GM23338 (cell line): ENCODE results near the gene CAPN9. TPM values are rescaled to one million over a fixed set of nuclear protein-coding genes. Genes with fewer than 3 reads are reported as not detected.

ENCODE experiments used
- ATAC-seq: fragments of 200-7000 bp; cut with Tn5 transposase; 3 replicates; pipeline ENCODE4 v1.9.1; 2020
- DNase-seq: peaks from one replicate; pipeline ENCODE4 v3.0.0-alpha.2; 2015; ENCODE audit warnings: low spot score
- H2AFZ ChIP-seq: fragments of 200-600 bp; sonication (generic); 2 replicates; pipeline ENCODE4 v1.8.0; 2016; ENCODE audit warnings: antibody characterized with exemption, mild to moderate bottlenecking, moderate library complexity
- H3F3A ChIP-seq: fragments of 200-600 bp; sonication (generic); replicated peaks from 2 replicates; pipeline ENCODE4 v1.8.0; 2017; ENCODE audit warnings: antibody characterized with exemption, mixed run types, low read depth
- H3K27ac ChIP-seq: fragments of 200-600 bp; sonication (generic); 2 replicates; pipeline ENCODE4 v1.6.1; 2016; ENCODE audit warnings: low read depth
- H3K27me3 ChIP-seq: fragments of 200-600 bp; sonication (generic); 2 replicates; pipeline ENCODE4 v1.8.0; 2016; ENCODE audit warnings: mild to moderate bottlenecking, mixed run types, moderate library complexity; ENCODE audit not compliant: insufficient read depth
- H3K36me3 ChIP-seq: fragments of 200-600 bp; sonication (generic); 2 replicates; pipeline ENCODE4 v1.8.0; 2016; ENCODE audit warnings: mild to moderate bottlenecking; ENCODE audit not compliant: insufficient read depth
- H3K4me1 ChIP-seq: fragments of 200-600 bp; sonication (generic); 2 replicates; pipeline ENCODE4 v1.8.0; 2016; ENCODE audit warnings: mild to moderate bottlenecking, moderate library complexity; ENCODE audit not compliant: insufficient read depth
- H3K4me2 ChIP-seq: fragments of 200-600 bp; sonication (generic); 2 replicates; pipeline ENCODE4 v1.7.1; 2017; ENCODE audit warnings: mixed run types
- H3K4me3 ChIP-seq: fragments of 200-600 bp; sonication (generic); 2 replicates; pipeline ENCODE4 v1.6.1; 2016; ENCODE audit warnings: mixed run types
- H3K79me2 ChIP-seq: fragments of 200-600 bp; sonication (generic); replicated peaks from 2 replicates; pipeline ENCODE4 v1.8.0; 2017; ENCODE audit warnings: mild to moderate bottlenecking; ENCODE audit not compliant: insufficient read depth
- H3K9me2 ChIP-seq: fragments of 200-600 bp; sonication (generic); 2 replicates; pipeline ENCODE4 v1.8.0; 2017; ENCODE audit not compliant: insufficient read depth
- H4K20me1 ChIP-seq: fragments of 200-600 bp; sonication (generic); replicated peaks from 2 replicates; pipeline ENCODE4 v1.8.0; 2017; ENCODE audit warnings: mild to moderate bottlenecking; ENCODE audit not compliant: insufficient read depth
- H3K27ac Mint-ChIP-seq: 2 replicates; pipeline ENCODE4 v1.8.0; 2020; ENCODE audit warnings: inconsistent platforms, mild to moderate bottlenecking, moderate library complexity, mixed read lengths
- H3K27me3 Mint-ChIP-seq: 3 replicates; pipeline ENCODE4 v1.8.0; 2022; ENCODE audit warnings: low read depth, mild to moderate bottlenecking, moderate library complexity, mixed read lengths, inconsistent platforms; ENCODE audit not compliant: insufficient read depth, poor library complexity
- H3K36me3 Mint-ChIP-seq: 3 replicates; pipeline ENCODE4 v1.8.0; 2021; ENCODE audit warnings: low read depth, mild to moderate bottlenecking, inconsistent platforms, moderate library complexity, mixed read lengths
- H3K4me1 Mint-ChIP-seq: 3 replicates; pipeline ENCODE4 v1.8.0; 2020; ENCODE audit warnings: mild to moderate bottlenecking, inconsistent platforms, mixed read lengths
- H3K4me3 Mint-ChIP-seq: 3 replicates; pipeline ENCODE4 v1.8.0; 2021; ENCODE audit warnings: moderate library complexity, mild to moderate bottlenecking, inconsistent platforms, mixed read lengths
- H3K9me3 Mint-ChIP-seq: 3 replicates; pipeline ENCODE4 v1.8.0; 2020; ENCODE audit warnings: moderate library complexity, mild to moderate bottlenecking, inconsistent platforms, mixed read lengths
- CREB1 ChIP-seq: fragments of 250-450 bp; sonication (Bioruptor Pico); IDR thresholded peaks from 2 replicates; pipeline ENCODE4 v1.5.0; 2020; ENCODE audit warnings: low read depth, mild to moderate bottlenecking, moderate library complexity
- EZH2phosphoT487 ChIP-seq: fragments of 200-600 bp; sonication (generic); IDR thresholded peaks from one replicate; pipeline ENCODE4 v1.8.1; 2018; ENCODE audit warnings: antibody characterized with exemption; ENCODE audit not compliant: unreplicated experiment
- JUNB ChIP-seq: IDR thresholded peaks from one replicate; pipeline ENCODE4 v1.6.1; 2016; ENCODE audit warnings: antibody characterized with exemption; ENCODE audit not compliant: unreplicated experiment
- POLR2AphosphoS5 ChIP-seq: IDR thresholded peaks from 2 replicates; pipeline ENCODE4 v1.6.1; 2016; ENCODE audit warnings: antibody characterized with exemption, low read depth
- REST ChIP-seq: IDR thresholded peaks from one replicate; pipeline ENCODE4 v1.6.1; 2018; ENCODE audit warnings: antibody characterized with exemption; ENCODE audit not compliant: unreplicated experiment
- polyA plus RNA-seq: library from polyadenylated mRNA; unstranded; fragments of >200 nt; fragmentation: Nextera tagmentation; extraction: Ambion mirVana; gene quantifications from 2 replicates; pipeline ENCODE4 v1.2.1, GENCODE V29; 2016
- total RNA-seq: library from RNA; depleted of rRNA; stranded (reverse); fragments of >200 nt; shearing (Covaris generic); gene quantifications from 2 replicates; pipeline ENCODE4 v1.2.3, GENCODE V29; 2014
- TF ChIP-seq, protein P1 (sequence below), 2 experiments: fragments of 200-600 bp in 1 of 2; sonication (generic) in 1 of 2; conservative IDR thresholded peaks; 2 replicates each; pipeline versions ENCODE4 v1.5.1 to v1.6.1; 2016 to 2017; ENCODE audit warnings: antibody characterized with exemption in 2 of 2, low read depth in 2 of 2, mild to moderate bottlenecking in 2 of 2, moderate library complexity in 1 of 2
- TF ChIP-seq, protein P2 (sequence below): IDR thresholded peaks from 2 replicates; pipeline ENCODE4 v1.6.1; 2016; ENCODE audit warnings: antibody characterized with exemption

The CAPN9 gene
- total and polyA plus RNA-seq, 2 experiments from 2014 or later = 0.07 TPM; not detected in 1

DNA sequence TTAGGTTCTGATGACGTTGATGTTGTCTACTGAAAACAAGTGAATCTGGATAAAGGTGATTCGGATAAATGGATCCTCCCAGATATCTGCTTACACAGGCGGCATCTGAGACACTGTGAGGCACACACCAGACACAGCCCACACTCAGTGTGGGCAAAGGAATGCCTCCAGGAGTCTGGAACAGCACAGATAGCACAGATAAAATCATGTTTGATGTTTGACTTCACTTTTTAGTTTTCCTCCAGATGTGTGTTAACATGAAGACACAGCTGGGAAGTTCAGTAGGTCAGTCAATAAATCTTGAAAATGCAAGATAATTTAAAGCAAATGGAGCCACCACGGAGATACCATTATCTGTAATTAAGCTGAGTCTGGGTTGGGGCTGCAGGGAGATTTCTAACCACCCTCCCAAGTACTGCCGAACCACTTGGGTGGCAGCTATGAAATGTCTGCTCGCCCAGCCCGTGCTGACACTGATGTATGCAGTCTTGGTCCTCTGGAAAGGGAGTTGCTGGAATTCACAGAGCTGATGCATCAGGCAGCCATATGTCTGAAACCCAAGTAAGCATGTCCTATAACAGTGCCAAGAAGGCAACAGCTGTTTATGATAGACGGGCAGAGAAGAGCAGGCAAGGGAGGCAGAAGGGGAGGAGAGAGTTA lies 11.7 kb downstream of the CAPN9 start:
- TF ChIP-seq CREB1 (CRISPR knock-in tag) (no peak), POLR2AphosphoS5 (no peak)
- TF ChIP-seq, protein P1, sequence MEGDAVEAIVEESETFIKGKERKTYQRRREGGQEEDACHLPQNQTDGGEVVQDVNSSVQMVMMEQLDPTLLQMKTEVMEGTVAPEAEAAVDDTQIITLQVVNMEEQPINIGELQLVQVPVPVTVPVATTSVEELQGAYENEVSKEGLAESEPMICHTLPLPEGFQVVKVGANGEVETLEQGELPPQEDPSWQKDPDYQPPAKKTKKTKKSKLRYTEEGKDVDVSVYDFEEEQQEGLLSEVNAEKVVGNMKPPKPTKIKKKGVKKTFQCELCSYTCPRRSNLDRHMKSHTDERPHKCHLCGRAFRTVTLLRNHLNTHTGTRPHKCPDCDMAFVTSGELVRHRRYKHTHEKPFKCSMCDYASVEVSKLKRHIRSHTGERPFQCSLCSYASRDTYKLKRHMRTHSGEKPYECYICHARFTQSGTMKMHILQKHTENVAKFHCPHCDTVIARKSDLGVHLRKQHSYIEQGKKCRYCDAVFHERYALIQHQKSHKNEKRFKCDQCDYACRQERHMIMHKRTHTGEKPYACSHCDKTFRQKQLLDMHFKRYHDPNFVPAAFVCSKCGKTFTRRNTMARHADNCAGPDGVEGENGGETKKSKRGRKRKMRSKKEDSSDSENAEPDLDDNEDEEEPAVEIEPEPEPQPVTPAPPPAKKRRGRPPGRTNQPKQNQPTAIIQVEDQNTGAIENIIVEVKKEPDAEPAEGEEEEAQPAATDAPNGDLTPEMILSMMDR (conservative IDR thresholded peaks at IDR 0.05; ENCODE audit: low read depth in 2 of 2) = no peak
- no peak overlapping the region for H3K4me3 Mint-ChIP-seq
- no peaks in the 10 kb centered on the region for H3K9me3 Mint-ChIP-seq
- peaks cover 6% of the 10 kb centered on the region for H3K4me1 Mint-ChIP-seq
- peaks cover 18% of the 10 kb centered on the region for H3K27me3 Mint-ChIP-seq
- no peaks in the 10 kb centered on the region for H3K27me3 ChIP-seq
- H3K9me2 ChIP-seq = no peaks in the 10 kb centered on the region
- no peaks in the 10 kb centered on the region for H3K36me3 Mint-ChIP-seq
- H3K4me3 ChIP-seq = no peak overlapping the region
- no peaks in the 10 kb centered on the region for H4K20me1 ChIP-seq
- no peak overlapping the region for H3K4me2 ChIP-seq
- no peaks in the 10 kb centered on the region for H3K36me3 ChIP-seq
- H3K79me2 ChIP-seq = no peaks in the 10 kb centered on the region
- no peak overlapping the region for H3K27ac ChIP-seq
- no peaks in the 10 kb centered on the region for H3K4me1 ChIP-seq
- no peak for ATAC-seq
- DNase-seq = no peak
- H3F3A ChIP-seq = no peaks in the 10 kb centered on the region
- H3K27ac Mint-ChIP-seq = no peak overlapping the region
- no peak overlapping the region for H2AFZ ChIP-seq

GRCh38 chr1:230759369-230760065 lies 12.3 kb downstream of the CAPN9 start:
- no peaks in the 10 kb centered on the region for H3K9me2 ChIP-seq
- H3K27me3 ChIP-seq = no peaks in the 10 kb centered on the region
- Mint-ChIP-seq H3K4me1 (peaks cover 6% of the 10 kb centered on the region; the same call in 2 of the 3 replicates), H3K27ac (no peak overlapping the region), H3K4me3 (no peak overlapping the region), H3K9me3 (no peaks in the 10 kb centered on the region), H3K27me3 (peaks cover 17% of the 10 kb centered on the region), H3K36me3 (no peaks in the 10 kb centered on the region)
- DNase-seq = no peak
- no peak for ATAC-seq
- no peaks in the 10 kb centered on the region for H4K20me1 ChIP-seq
- no peak overlapping the region for H3K4me3 ChIP-seq
- no peaks in the 10 kb centered on the region for H3K4me1 ChIP-seq
- H3K27ac ChIP-seq = no peak overlapping the region
- H3F3A ChIP-seq = no peaks in the 10 kb centered on the region
- H3K4me2 ChIP-seq = no peak overlapping the region
- no peaks in the 10 kb centered on the region for H3K36me3 ChIP-seq
- H3K79me2 ChIP-seq = no peaks in the 10 kb centered on the region
- no peak overlapping the region for H2AFZ ChIP-seq
- TF ChIP-seq JUNB (no peak), REST (no peak), CREB1 (CRISPR knock-in tag) (no peak), EZH2phosphoT487 (no peak), POLR2AphosphoS5 (no peak)
- TF ChIP-seq, protein P2, sequence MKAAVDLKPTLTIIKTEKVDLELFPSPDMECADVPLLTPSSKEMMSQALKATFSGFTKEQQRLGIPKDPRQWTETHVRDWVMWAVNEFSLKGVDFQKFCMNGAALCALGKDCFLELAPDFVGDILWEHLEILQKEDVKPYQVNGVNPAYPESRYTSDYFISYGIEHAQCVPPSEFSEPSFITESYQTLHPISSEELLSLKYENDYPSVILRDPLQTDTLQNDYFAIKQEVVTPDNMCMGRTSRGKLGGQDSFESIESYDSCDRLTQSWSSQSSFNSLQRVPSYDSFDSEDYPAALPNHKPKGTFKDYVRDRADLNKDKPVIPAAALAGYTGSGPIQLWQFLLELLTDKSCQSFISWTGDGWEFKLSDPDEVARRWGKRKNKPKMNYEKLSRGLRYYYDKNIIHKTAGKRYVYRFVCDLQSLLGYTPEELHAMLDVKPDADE = no peak
